GM23248 (cell line): Measurements from ENCODE around the gene DCDC1. TPM values are rescaled to one million over a fixed set of nuclear protein-coding genes. Genes with fewer than 3 reads are reported as not detected.
A peak's percentile ranks its signal among the peaks of the same experiment; 100 is the strongest.

Experiments used
- DNase-seq: peaks from one replicate; pipeline ENCODE4 v3.0.0-alpha.2; 2015
- H2AFZ ChIP-seq: fragments of 200-600 bp; sonication (generic); 2 replicates; pipeline ENCODE4 v1.6.1; 2016; ENCODE audit warnings: antibody characterized with exemption
- H3F3A ChIP-seq: fragments of 200-600 bp; sonication (generic); 2 replicates; pipeline ENCODE4 v1.6.1; 2016; ENCODE audit warnings: mild to moderate bottlenecking, antibody characterized with exemption, mixed run types; ENCODE audit not compliant: insufficient read depth
- H3K27ac ChIP-seq: fragments of 200-600 bp; sonication (generic); 2 replicates; pipeline ENCODE4 v1.5.1; 2016; ENCODE audit warnings: mild to moderate bottlenecking
- H3K27me3 ChIP-seq: fragments of 200-600 bp; sonication (generic); replicated peaks from 2 replicates; pipeline ENCODE4 v1.6.1; 2016; ENCODE audit warnings: mild to moderate bottlenecking; ENCODE audit not compliant: insufficient read depth
- H3K36me3 ChIP-seq: fragments of 200-600 bp; sonication (generic); 2 replicates; pipeline ENCODE4 v1.6.1; 2016; ENCODE audit warnings: low read depth, mild to moderate bottlenecking
- H3K4me1 ChIP-seq: fragments of 200-600 bp; sonication (generic); 2 replicates; pipeline ENCODE4 v1.6.1; 2016; ENCODE audit warnings: mild to moderate bottlenecking; ENCODE audit not compliant: insufficient read depth
- H3K4me2 ChIP-seq: fragments of 200-600 bp; sonication (generic); one replicate; pipeline ENCODE4 v1.6.1; 2016; ENCODE audit warnings: mild to moderate bottlenecking; ENCODE audit not compliant: unreplicated experiment
- H3K4me3 ChIP-seq: fragments of 200-600 bp; sonication (generic); 2 replicates; pipeline ENCODE4 v1.5.1; 2016; ENCODE audit warnings: mild to moderate bottlenecking
- H3K79me2 ChIP-seq: fragments of 200-600 bp; sonication (generic); 2 replicates; pipeline ENCODE4 v1.6.1; 2016; ENCODE audit warnings: mild to moderate bottlenecking; ENCODE audit not compliant: insufficient read depth
- H3K9ac ChIP-seq: fragments of 200-600 bp; sonication (generic); 2 replicates; pipeline ENCODE4 v1.6.1; 2016; ENCODE audit warnings: mild to moderate bottlenecking
- H3K9me2 ChIP-seq: fragments of 200-600 bp; sonication (generic); 2 replicates; pipeline ENCODE4 v1.6.1; 2016; ENCODE audit warnings: mixed run types, mild to moderate bottlenecking, moderate library complexity; ENCODE audit not compliant: insufficient read depth
- H3K9me3 ChIP-seq: fragments of 200-600 bp; sonication (generic); one replicate; pipeline ENCODE4 v1.6.1; 2017; ENCODE audit warnings: low read depth
- H4K20me1 ChIP-seq: fragments of 200-600 bp; sonication (generic); 2 replicates; pipeline ENCODE4 v1.6.0; 2016; ENCODE audit not compliant: insufficient read depth
- EZH2 ChIP-seq: fragments of 200-600 bp; sonication (generic); IDR thresholded peaks from 2 replicates; pipeline ENCODE4 v1.6.1; 2018; ENCODE audit warnings: antibody characterized with exemption, mild to moderate bottlenecking; ENCODE audit not compliant: insufficient read depth, poor library complexity, severe bottlenecking
- EZH2phosphoT487 ChIP-seq: fragments of 200-600 bp; sonication (generic); IDR thresholded peaks from 2 replicates; pipeline ENCODE4 v1.6.1; 2018; ENCODE audit warnings: antibody characterized with exemption, moderate library complexity, mild to moderate bottlenecking, low read depth; ENCODE audit not compliant: insufficient read depth
- WGBS, 2 experiments: methylation state at CpG; one replicate each; pipeline ENCODE4 v1.1.6; 2015 to 2017; ENCODE audit warnings: low lambda C conversion rate in 2 of 2, low coverage in 1 of 2; ENCODE audit errors: missing lambda C conversion rate in 2 of 2; 5-methylcytosine and 5-hydroxymethylcytosine counted together
- in situ Hi-C: fragments of 300-500 bp; cut with MboI; formaldehyde crosslinking; loops from 2 replicates; pipeline ENCODE4 v1.15.0; 2020
- polyA plus RNA-seq: library from polyadenylated mRNA; unstranded; fragments of >200 nt; fragmentation: Nextera tagmentation; extraction: Ambion mirVana; gene quantifications from 2 replicates; pipeline ENCODE4 v1.2.1, GENCODE V29; 2016
- total RNA-seq: library from RNA; depleted of rRNA; stranded (reverse); fragments of >200 nt; shearing (Covaris generic); gene quantifications from 2 replicates; pipeline ENCODE4 v1.2.3, GENCODE V29; 2014

The DCDC1 gene
- total and polyA plus RNA-seq, 2 experiments from 2014 or later: not detected

GRCh38 chr11:31102875-31103274, 266.7 kb downstream of the DCDC1 start:
- Histone ChIP-seq H3K79me2 (no peaks in the 10 kb centered on the region), H3K27me3 (no peaks in the 10 kb centered on the region), H3K9me2 (no peaks in the 10 kb centered on the region), H3K27ac (no peak overlapping the region), H2AFZ (no peak overlapping the region), H3K9ac (no peak overlapping the region), H3K4me2 (no peak overlapping the region), H4K20me1 (no peaks in the 10 kb centered on the region), H3F3A (no peaks in the 10 kb centered on the region), H3K4me3 (no peak overlapping the region), H3K9me3 (no peaks in the 10 kb centered on the region), H3K36me3 (no peaks in the 10 kb centered on the region), H3K4me1 (no peaks in the 10 kb centered on the region)
- in situ Hi-C loops: loop anchor here (25.0 kb wide), 1 partner anchor 1084 kb away; no protein-coding TSS in a partner anchor
- TF ChIP-seq EZH2phosphoT487: no peak
- TF ChIP-seq EZH2: no peak
- WGBS, 2 experiments: 68% methylated on average over 5 of the region's 5 CpGs
- DNase-seq: no peak

- Histone ChIP-seq H3K27ac (no peak overlapping the region), H3K4me3 (no peak overlapping the region), H3K9me3 (no peaks in the 10 kb centered on the region), H3K36me3 (no peaks in the 10 kb centered on the region), H3K79me2 (no peaks in the 10 kb centered on the region), H3K9ac (no peak overlapping the region), H3K27me3 (no peaks in the 10 kb centered on the region), H2AFZ (no peak overlapping the region), H3K9me2 (no peaks in the 10 kb centered on the region), H3K4me1 (no peaks in the 10 kb centered on the region), H3K4me2 (no peak overlapping the region), H4K20me1 (no peaks in the 10 kb centered on the region), H3F3A (no peaks in the 10 kb centered on the region)
- in situ Hi-C loops: loop anchor here (25.0 kb wide), 1 partner anchor 1085 kb away; no protein-coding TSS in a partner anchor
- DNase-seq: no peak
- TF ChIP-seq EZH2phosphoT487 (no peak), EZH2 (no peak)
These were observed 267.2 kb downstream of the DCDC1 start for GRCh38 chr11:31102316-31102715.

GRCh38 chr11:31096191-31096805, 273.2 kb downstream of the DCDC1 start:
- no peak for TF ChIP-seq EZH2phosphoT487
- TF ChIP-seq EZH2: no peak
- Histone ChIP-seq H3K79me2 (no peaks in the 10 kb centered on the region), H3K4me1 (no peaks in the 10 kb centered on the region), H2AFZ (no peak overlapping the region), H3K36me3 (no peaks in the 10 kb centered on the region), H3K9me3 (no peaks in the 10 kb centered on the region), H3F3A (no peaks in the 10 kb centered on the region), H3K4me2 (no peak overlapping the region), H3K9me2 (no peaks in the 10 kb centered on the region), H4K20me1 (no peaks in the 10 kb centered on the region; the same call in 1 of the 2 replicates), H3K4me3 (no peak overlapping the region), H3K9ac (no peak overlapping the region), H3K27me3 (no peaks in the 10 kb centered on the region), H3K27ac (no peak overlapping the region)
- no peak for DNase-seq
- WGBS, 2 experiments: 5 to 15% methylated on average over 2 of the region's 2 CpGs
- in situ Hi-C loops: no loop called here

- no peak for TF ChIP-seq EZH2phosphoT487
- no peak for TF ChIP-seq EZH2
These were observed 276.9 kb downstream of the DCDC1 start for GRCh38 chr11:31092638-31093037.

GRCh38 chr11:31089117-31089516, 280.4 kb downstream of the DCDC1 start:
- Histone ChIP-seq H2AFZ (no peak overlapping the region), H3K9ac (no peak overlapping the region), H3K4me3 (no peak overlapping the region), H3K79me2 (no peaks in the 10 kb centered on the region), H3K27me3 (no peaks in the 10 kb centered on the region), H4K20me1 (no peaks in the 10 kb centered on the region), H3K9me3 (no peaks in the 10 kb centered on the region), H3K36me3 (no peaks in the 10 kb centered on the region), H3K4me2 (no peak overlapping the region), H3F3A (no peaks in the 10 kb centered on the region), H3K27ac (no peak overlapping the region), H3K4me1 (no peaks in the 10 kb centered on the region), H3K9me2 (no peaks in the 10 kb centered on the region)
- TF ChIP-seq EZH2 (no peak), EZH2phosphoT487 (no peak)
- in situ Hi-C loops: no loop called here
- 23 to 29% methylated on average over 2 of the region's 2 CpGs for WGBS, 2 experiments
- peak; percentile 10 for DNase-seq

More at GRCh38 chr11:31092638-31093037, 276.9 kb downstream of the DCDC1 start:
- H3K4me1 ChIP-seq: no peaks in the 10 kb centered on the region
- no peaks in the 10 kb centered on the region for H3K27me3 ChIP-seq
- H3K9me2 ChIP-seq: no peaks in the 10 kb centered on the region
- H3F3A ChIP-seq: no peaks in the 10 kb centered on the region
- no peak for DNase-seq
- H3K36me3 ChIP-seq: no peaks in the 10 kb centered on the region
- H3K9ac ChIP-seq: no peak overlapping the region
- no peak overlapping the region for H3K27ac ChIP-seq
- in situ Hi-C loops: no loop called here
- H3K4me3 ChIP-seq: no peak overlapping the region
- no peaks in the 10 kb centered on the region; the same call in 1 of the 2 replicates for H4K20me1 ChIP-seq
- H3K4me2 ChIP-seq: no peak overlapping the region
- no peaks in the 10 kb centered on the region for H3K79me2 ChIP-seq
- no peak overlapping the region for H2AFZ ChIP-seq
- no peaks in the 10 kb centered on the region for H3K9me3 ChIP-seq
